ENCODE measurements around the gene HEPACAM2. TPM values are rescaled to one million over a fixed set of nuclear protein-coding genes. Genes with fewer than 3 reads are reported as not detected.

The HEPACAM2 gene
- total and polyA plus RNA-seq, 2 of the 8 experiments (the other 6 are each of a cell fraction or from before 2014, with no cell fraction given) = not detected

DNA sequence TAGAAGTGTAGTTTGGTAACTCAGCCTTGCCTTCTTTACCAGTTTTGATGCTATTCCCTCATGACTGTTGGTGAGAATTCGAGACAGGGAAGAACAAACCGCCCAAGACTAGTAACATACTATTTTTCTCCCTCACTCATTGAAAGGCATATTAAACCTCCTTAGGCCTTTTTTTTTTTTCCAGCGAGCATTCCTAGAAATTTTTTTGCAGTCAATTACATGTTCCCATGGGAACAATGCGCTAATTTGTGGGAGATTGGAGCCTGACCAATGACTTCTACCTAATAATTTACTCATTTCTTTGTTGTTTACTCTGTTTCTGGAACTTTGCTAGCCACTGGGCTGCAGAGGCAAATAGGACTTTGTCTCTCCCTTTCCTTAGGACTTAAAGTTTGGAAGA, 11.9 kb upstream of the HEPACAM2 start:
- H3K23me2 ChIP-seq (ENCODE audit: low read depth, low read length) = no peaks in the 10 kb centered on the region
- H3K27ac ChIP-seq (ENCODE audit: low read depth, low read length) = no peak overlapping the region
- no peak overlapping the region for H3K23ac ChIP-seq (ENCODE audit: insufficient read length)
- no peak overlapping the region for H2BK15ac ChIP-seq (ENCODE audit: low read length)
- H3K27me3 ChIP-seq (replicated peaks in 1 of 4; ENCODE audit: control insufficient read depth in 3 of 4, extremely low read depth in 1 of 4, insufficient read depth in 3 of 4, low read length in 3 of 4) = no peaks in the 10 kb centered on the region
- no peak overlapping the region for H3K14ac ChIP-seq (ENCODE audit: insufficient read length)
- WGBS, 2 experiments (ENCODE audit: extremely low coverage in 1 of 2, insufficient coverage in 1 of 2, insufficient read length in 1 of 2, insufficient replicate concordance in 2 of 2, low coverage in 1 of 2, low lambda C conversion rate in 2 of 2, missing lambda C conversion rate in 1 of 2) = 91% methylated on average over 4 of the region's 4 CpGs; no CpG with 5 or more reads in 1 of the 2 experiments
- H3K9me3 ChIP-seq (ENCODE audit: insufficient read depth in 2 of 2, low read depth in 1 of 2, low read length in 1 of 2) = no peaks in the 10 kb centered on the region
- POLR2A ChIA-PET (ENCODE audit: partially characterized antibody) = no interaction called here
- H3K4me1 ChIP-seq (replicated peaks in 1 of 4; ENCODE audit: control insufficient read depth in 3 of 4, insufficient read depth in 4 of 4, low read length in 3 of 4) = peaks cover 0 to 3% (median 0%) of the 10 kb centered on the region in 4 experiments; a peak in 1 of 7 replicates
- FAIRE-seq (no peak), DNase-seq (ENCODE audit: low read depth in 1 of 2, low spot score in 2 of 2) (no peak)
- H3K4ac ChIP-seq (replicated peaks; ENCODE audit: insufficient read length, low read depth, low read length) = no peak overlapping the region
- CTCF ChIA-PET (ENCODE audit: partially characterized antibody) = no interaction called here
- no peak overlapping the region for H2BK12ac ChIP-seq (ENCODE audit: low read depth, low read length)
- H3K79me1 ChIP-seq (ENCODE audit: low read depth, low read length) = no peaks in the 10 kb centered on the region
- H3K36me3 ChIP-seq (ENCODE audit: control insufficient read depth in 2 of 4, insufficient read depth in 4 of 4, low read length in 3 of 4) = no peaks in the 10 kb centered on the region
- no peak overlapping the region for H2AFZ ChIP-seq (ENCODE audit: low read length)
- no peak overlapping the region for H2BK120ac ChIP-seq (replicated peaks; ENCODE audit: low read depth, low read length)
- no peak overlapping the region for H4K5ac ChIP-seq (ENCODE audit: insufficient read length, low read depth, low read length)
- H2BK5ac ChIP-seq (ENCODE audit: low read depth, low read length) = no peak overlapping the region
- H3K18ac ChIP-seq (ENCODE audit: extremely low read depth, low read length) = no peak overlapping the region
- H4K91ac ChIP-seq (replicated peaks; ENCODE audit: insufficient read length, low read length) = no peak overlapping the region
- H3K9ac ChIP-seq (replicated peaks in 1 of 4; ENCODE audit: extremely low read depth in 1 of 4, low read depth in 3 of 4, low read length in 3 of 4) = no peak overlapping the region
- no peak overlapping the region for H3K4me3 ChIP-seq (ENCODE audit: extremely low read depth in 1 of 4, insufficient read depth in 2 of 4, low read depth in 3 of 4, low read length in 4 of 4)
- no peak overlapping the region for H2BK20ac ChIP-seq (ENCODE audit: low read length)
- no peak overlapping the region for H4K8ac ChIP-seq (ENCODE audit: extremely low read depth, insufficient read depth, low read length)
- H3K56ac ChIP-seq (replicated peaks; ENCODE audit: insufficient read length, low read depth, low read length) = no peak overlapping the region
- no peak overlapping the region for H3K4me2 ChIP-seq (ENCODE audit: insufficient read depth in 1 of 2, low read depth in 2 of 2, low read length in 2 of 2)
- peaks cover 0 to 16% of the 10 kb centered on the region in 2 experiments; a peak in 2 of 4 replicates for H3K79me2 ChIP-seq (ENCODE audit: control insufficient read depth in 1 of 2, insufficient read depth in 2 of 2, low read length in 2 of 2)
- H4K20me1 ChIP-seq (replicated peaks in 1 of 2; ENCODE audit: control insufficient read depth in 1 of 2, insufficient read depth in 2 of 2, low read length in 2 of 2) = no peaks in the 10 kb centered on the region
- H2AK5ac ChIP-seq (ENCODE audit: low read depth, low read length) = no peak overlapping the region
- TF ChIP-seq RXRA (IDR thresholded peaks at IDR 0.05; ENCODE audit: insufficient read depth, low read depth, low read length) = no peak
- TF ChIP-seq GTF2F1 (IDR thresholded peaks at IDR 0.05; ENCODE audit: borderline replicate concordance, low read depth, low read length) = no peak
- no peak for TF ChIP-seq POLR2A (IDR thresholded peaks at IDR 0.05; ENCODE audit: control extremely low read depth in 1 of 2, low read depth in 2 of 2, low read length in 2 of 2)
- TF ChIP-seq POLR2AphosphoS5 (IDR thresholded peaks at IDR 0.05; ENCODE audit: low read depth, low read length) = no peak
- TF ChIP-seq CHD1 (IDR thresholded peaks at IDR 0.05; ENCODE audit: low read depth, low read length) = no peak
- no peak for TF ChIP-seq NRF1 (IDR thresholded peaks at IDR 0.05; ENCODE audit: low read depth, low read length)
- TF ChIP-seq JUN (IDR thresholded peaks at IDR 0.05; ENCODE audit: low read depth, low read length) = no peak
- no peak for TF ChIP-seq MAFK (IDR thresholded peaks at IDR 0.05; ENCODE audit: low read depth, low read length)
- TF ChIP-seq RFX5 (IDR thresholded peaks at IDR 0.05; ENCODE audit: borderline replicate concordance, low read depth, low read length) = no peak
- no peak for TF ChIP-seq JUND (IDR thresholded peaks at IDR 0.05; ENCODE audit: low read length)
